ENCODE data around the gene AP2B1. TPM values are rescaled to one million over a fixed set of nuclear protein-coding genes. Genes with fewer than 3 reads are reported as not detected.

Gene AP2B1
- total RNA-seq, 1 experiment from 2014 or later = 195 TPM

- TF ChIP-seq OVOL2 (CRISPR knock-in tag; IDR thresholded peaks at IDR 0.05; ENCODE audit: borderline replicate concordance) (no peak), USF1 (CRISPR knock-in tag; IDR thresholded peaks at IDR 0.05) (no peak), ZNF219 (CRISPR knock-in tag; IDR thresholded peaks at IDR 0.05; ENCODE audit: borderline replicate concordance) (no peak), MLX (CRISPR knock-in tag; IDR thresholded peaks at IDR 0.05) (no peak), ZSCAN18 (CRISPR knock-in tag; IDR thresholded peaks at IDR 0.05) (no peak), CREB1 (CRISPR knock-in tag; IDR thresholded peaks at IDR 0.05) (no peak), JAZF1 (CRISPR knock-in tag; IDR thresholded peaks at IDR 0.05) (no peak), GABPB1 (CRISPR knock-in tag; IDR thresholded peaks at IDR 0.05) (no peak), CTCF (IDR thresholded peaks at IDR 0.05) (peak; percentile 83), PRDM15 (CRISPR knock-in tag; IDR thresholded peaks at IDR 0.05) (no peak), MXD4 (CRISPR knock-in tag; IDR thresholded peaks at IDR 0.05; ENCODE audit: borderline replicate concordance) (no peak), E2F1 (CRISPR knock-in tag; IDR thresholded peaks at IDR 0.05) (no peak), PRRX2 (CRISPR knock-in tag; IDR thresholded peaks at IDR 0.05) (no peak), ZNF317 (CRISPR knock-in tag; IDR thresholded peaks at IDR 0.05; ENCODE audit: borderline replicate concordance, low read depth) (no peak), ZNF263 (CRISPR knock-in tag; IDR thresholded peaks at IDR 0.05; ENCODE audit: low read depth) (no peak), RELA (CRISPR knock-in tag; IDR thresholded peaks at IDR 0.05; ENCODE audit: borderline replicate concordance) (no peak), MYBL2 (CRISPR knock-in tag; IDR thresholded peaks at IDR 0.05) (no peak), ZNF281 (CRISPR knock-in tag; IDR thresholded peaks at IDR 0.05) (no peak)
- TF ChIP-seq, protein P1, sequence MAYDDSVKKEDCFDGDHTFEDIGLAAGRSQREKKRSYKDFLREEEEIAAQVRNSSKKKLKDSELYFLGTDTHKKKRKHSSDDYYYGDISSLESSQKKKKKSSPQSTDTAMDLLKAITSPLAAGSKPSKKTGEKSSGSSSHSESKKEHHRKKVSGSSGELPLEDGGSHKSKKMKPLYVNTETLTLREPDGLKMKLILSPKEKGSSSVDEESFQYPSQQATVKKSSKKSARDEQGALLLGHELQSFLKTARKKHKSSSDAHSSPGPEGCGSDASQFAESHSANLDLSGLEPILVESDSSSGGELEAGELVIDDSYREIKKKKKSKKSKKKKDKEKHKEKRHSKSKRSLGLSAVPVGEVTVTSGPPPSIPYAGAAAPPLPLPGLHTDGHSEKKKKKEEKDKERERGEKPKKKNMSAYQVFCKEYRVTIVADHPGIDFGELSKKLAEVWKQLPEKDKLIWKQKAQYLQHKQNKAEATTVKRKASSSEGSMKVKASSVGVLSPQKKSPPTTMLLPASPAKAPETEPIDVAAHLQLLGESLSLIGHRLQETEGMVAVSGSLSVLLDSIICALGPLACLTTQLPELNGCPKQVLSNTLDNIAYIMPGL (CRISPR knock-in tag; IDR thresholded peaks at IDR 0.05) = peak; percentile 92
These were observed 9.6 kb downstream of the AP2B1 start (continued) for GRCh38 chr17:35596530-35597233.
